Ishikawa (cell line): ENCODE results near the gene LDAH.

ENCODE experiments used
- CEBPB ChIP-seq: IDR thresholded peaks from 2 replicates; pipeline ENCODE4 v1.6.1; 2012
- CREB1 ChIP-seq: IDR thresholded peaks from 2 replicates; pipeline ENCODE4 v1.6.1; 2012; ENCODE audit warnings: low read depth
- EGR1 ChIP-seq: IDR thresholded peaks from 2 replicates; pipeline ENCODE4 v1.6.1; 2012
- EP300 ChIP-seq: IDR thresholded peaks from 2 replicates; pipeline ENCODE4 v1.6.1; 2012; ENCODE audit warnings: borderline replicate concordance
- MAX ChIP-seq: IDR thresholded peaks from 2 replicates; pipeline ENCODE4 v1.6.1; 2012
- NFIC ChIP-seq: IDR thresholded peaks from 2 replicates; pipeline ENCODE4 v1.6.1; 2012
- RAD21 ChIP-seq: IDR thresholded peaks from 2 replicates; pipeline ENCODE4 v1.6.1; 2012; ENCODE audit warnings: low read depth
- REST ChIP-seq: IDR thresholded peaks from 2 replicates; pipeline ENCODE4 v1.6.1; 2012; ENCODE audit warnings: low read depth, mild to moderate bottlenecking
- TAF1 ChIP-seq: IDR thresholded peaks from 2 replicates; pipeline ENCODE4 v1.6.1; 2012; ENCODE audit warnings: low read depth, mild to moderate bottlenecking
- TCF12 ChIP-seq: IDR thresholded peaks from 2 replicates; pipeline ENCODE4 v1.6.1; 2012; ENCODE audit warnings: low read depth
- TEAD4 ChIP-seq: IDR thresholded peaks from 2 replicates; pipeline ENCODE4 v1.6.1; 2012
- USF1 ChIP-seq: IDR thresholded peaks from 2 replicates; pipeline ENCODE4 v1.6.1; 2012
- YY1 ChIP-seq: IDR thresholded peaks from 2 replicates; pipeline ENCODE4 v1.6.1; 2012; ENCODE audit warnings: low read depth
- ZBTB7A ChIP-seq: IDR thresholded peaks from 2 replicates; pipeline ENCODE4 v1.6.1; 2012; ENCODE audit warnings: low read depth

Gene LDAH

GRCh38 chr2:20662308-20662937, 160.5 kb downstream of the LDAH start:
- TF ChIP-seq YY1 = no peak
- no peak for TF ChIP-seq REST
- TF ChIP-seq MAX = no peak
- no peak for TF ChIP-seq NFIC
- no peak for TF ChIP-seq CEBPB
- TF ChIP-seq CREB1 = no peak
- TF ChIP-seq RAD21 = no peak

GRCh38 chr2:20661421-20662307, 161.2 kb downstream of the LDAH start:
- TF ChIP-seq ZBTB7A (no peak), RAD21 (peak; percentile 96)

GRCh38 chr2:20660506-20661420, 162.1 kb downstream of the LDAH start:
- TF ChIP-seq CEBPB (no peak), NFIC (no peak)

- TF ChIP-seq TAF1 (no peak), TCF12 (no peak), MAX (no peak), ZBTB7A (no peak), EGR1 (no peak), CREB1 (no peak), NFIC (no peak), USF1 (no peak), EP300 (no peak), YY1 (no peak)
Observed at GRCh38 chr2:20657522-20658235, 165.2 kb downstream of the LDAH start.

- TF ChIP-seq REST (no peak), RAD21 (no peak), YY1 (no peak), CEBPB (no peak), TCF12 (no peak), NFIC (no peak), EGR1 (no peak), TEAD4 (no peak), ZBTB7A (no peak), EP300 (no peak), USF1 (no peak), CREB1 (no peak), MAX (no peak)
Observed at GRCh38 chr2:20656561-20656960, 166.3 kb downstream of the LDAH start.
